Caki2 (cell line): Measurements from ENCODE around the gene LDAH. TPM values are rescaled to one million over a fixed set of nuclear protein-coding genes. Genes with fewer than 3 reads are reported as not detected.
"Not testable (repeated sequence)": the region's sequence is repeated elsewhere in the genome, so short reads cannot be mapped to it uniquely, and the experiment has no call there.

Experiments
- DNase-seq: peaks from one replicate; pipeline ENCODE4 v3.0.0-alpha.2; 2015; ENCODE audit warnings: low read depth
- in situ Hi-C: cut with HindIII; loops from 2 replicates; pipeline ENCODE4 v1.10.0; 2016; ENCODE audit warnings: low sequenced_read_pairs, low pct_unique_long_range_greater_than_20kb, mixed read lengths
- total RNA-seq: library from RNA; depleted of rRNA; stranded (reverse); fragments of >200 nt; shearing (Covaris generic); gene quantifications from 2 replicates; pipeline ENCODE4 v1.2.3, GENCODE V29; 2014; ENCODE audit warnings: low replicate concordance

LDAH gene
- total RNA-seq, 1 experiment from 2014 or later, result 36.3 TPM

- no peak for DNase-seq
- in situ Hi-C loops, result no loop called here
Observed at GRCh38 chr2:20737505-20737904, 85.4 kb downstream of the LDAH start.

GRCh38 chr2:20728114-20728758 lies 94.7 kb downstream of the LDAH start:
- in situ Hi-C loops, result no loop called here
- no peak for DNase-seq

- in situ Hi-C loops, result no loop called here
- no peak for DNase-seq
Observed at GRCh38 chr2:20726913-20727312, 96.0 kb downstream of the LDAH start.

- in situ Hi-C loops, result no loop called here
- DNase-seq, result no peak
Observed at GRCh38 chr2:20725782-20726181, 97.1 kb downstream of the LDAH start.

GRCh38 chr2:20724500-20725053 lies 98.3 kb downstream of the LDAH start:
- in situ Hi-C loops, result no loop called here
- no peak for DNase-seq

GRCh38 chr2:20723543-20723942 lies 99.4 kb downstream of the LDAH start:
- no peak for DNase-seq
- in situ Hi-C loops, result no loop called here

- DNase-seq, result no peak
- in situ Hi-C loops, result no loop called here
Observed at GRCh38 chr2:20722592-20723240, 100.2 kb downstream of the LDAH start.

- in situ Hi-C loops, result no loop called here
- DNase-seq, result no peak
Observed at GRCh38 chr2:20717641-20718040, 105.3 kb downstream of the LDAH start.

GRCh38 chr2:20716164-20716563 lies 106.7 kb downstream of the LDAH start:
- in situ Hi-C loops, result not testable (repeated sequence)

GRCh38 chr2:20714412-20714811 lies 108.5 kb downstream of the LDAH start:
- DNase-seq, in situ Hi-C loops: not testable (repeated sequence)

More at GRCh38 chr2:20716164-20716563, 106.7 kb downstream of the LDAH start:
- not testable (repeated sequence) for DNase-seq

- DNase-seq, in situ Hi-C loops: not testable (repeated sequence)
Observed at GRCh38 chr2:20713585-20713984, 109.3 kb downstream of the LDAH start.

- in situ Hi-C loops, DNase-seq: not testable (repeated sequence)
Observed at GRCh38 chr2:20711641-20712040, 111.3 kb downstream of the LDAH start.

- no peak for DNase-seq
- in situ Hi-C loops, result no loop called here
Observed at GRCh38 chr2:20707601-20708000, 115.3 kb downstream of the LDAH start.

GRCh38 chr2:20706786-20707185 lies 116.1 kb downstream of the LDAH start:
- in situ Hi-C loops, result no loop called here
- DNase-seq, result no peak

- DNase-seq, result no peak
- in situ Hi-C loops, result no loop called here
Observed at GRCh38 chr2:20706217-20706616, 116.7 kb downstream of the LDAH start.

- no peak for DNase-seq
- in situ Hi-C loops, result no loop called here
Observed at GRCh38 chr2:20704886-20705285, 118.0 kb downstream of the LDAH start.

GRCh38 chr2:20702563-20702962 lies 120.3 kb downstream of the LDAH start:
- DNase-seq, result no peak
- in situ Hi-C loops, result no loop called here

- DNase-seq, result no peak
- in situ Hi-C loops, result no loop called here
Observed at GRCh38 chr2:20698916-20699613, 123.8 kb downstream of the LDAH start.

GRCh38 chr2:20697322-20697934 lies 125.5 kb downstream of the LDAH start:
- no peak for DNase-seq
- in situ Hi-C loops, result no loop called here
